Measurements from ENCODE around the gene KAT2A. TPM values are rescaled to one million over a fixed set of nuclear protein-coding genes. Genes with fewer than 3 reads are reported as not detected.

Gene KAT2A
- total RNA-seq, 1 experiment from 2014 or later = 44.8 TPM

DNA sequence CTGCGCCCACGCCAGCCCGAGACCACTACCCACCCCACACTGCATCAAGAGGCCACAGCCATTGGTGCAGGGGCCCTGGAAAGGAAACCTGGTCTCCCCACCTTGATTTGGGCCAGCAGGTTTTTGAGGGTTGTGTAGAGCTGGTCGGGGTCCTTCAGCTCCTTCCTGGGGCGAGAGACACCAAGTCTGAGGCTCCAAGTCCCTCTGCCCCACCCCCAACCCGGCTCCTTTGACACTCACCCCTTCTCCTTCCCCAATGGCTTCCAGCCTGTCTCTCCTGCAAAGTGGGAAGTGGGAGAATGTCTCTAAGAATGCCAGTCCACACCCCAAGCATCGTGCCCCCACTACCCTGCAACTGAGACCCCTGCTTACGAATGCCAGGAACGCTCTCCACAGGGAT, 7.0 kb downstream of the KAT2A start:
- POLR2A ChIA-PET = interaction anchor here (0.6 kb wide), 1 partner anchor 67 kb away, joined by 4 read pairs; the partner anchor contains the start of gene KCNH4
- Mint-ChIP-seq H3K9me3 (no peaks in the 10 kb centered on the region), H3K4me1 (peaks cover 8% of the 10 kb centered on the region), H3K27me3 (ENCODE audit: low read depth) (no peaks in the 10 kb centered on the region), H3K4me3 (no peak overlapping the region), H3K36me3 (peaks cover 30% of the 10 kb centered on the region), H3K27ac (no peak overlapping the region)
- ATAC-seq = no peak
- TF ChIP-seq SMAD4 (CRISPR knock-in tag; IDR thresholded peaks at IDR 0.05) (no peak), HMGXB4 (CRISPR knock-in tag; IDR thresholded peaks at IDR 0.05) (no peak), MYBL2 (CRISPR knock-in tag; IDR thresholded peaks at IDR 0.05) (no peak), RELA (CRISPR knock-in tag; IDR thresholded peaks at IDR 0.05; ENCODE audit: borderline replicate concordance) (no peak), AFF4 (CRISPR knock-in tag; IDR thresholded peaks at IDR 0.05; ENCODE audit: borderline replicate concordance) (no peak), ZMAT4 (CRISPR knock-in tag; IDR thresholded peaks at IDR 0.05) (no peak), ATF6 (CRISPR knock-in tag; IDR thresholded peaks at IDR 0.05) (no peak), TCF7 (CRISPR knock-in tag; IDR thresholded peaks at IDR 0.05; ENCODE audit: low read depth) (no peak), ZNF425 (CRISPR knock-in tag; conservative IDR thresholded peaks at IDR 0.05) (no peak), ZNF416 (CRISPR knock-in tag; IDR thresholded peaks at IDR 0.05) (no peak), NFYB (CRISPR knock-in tag; conservative IDR thresholded peaks at IDR 0.05; ENCODE audit: low read depth) (no peak), ZNF263 (CRISPR knock-in tag; IDR thresholded peaks at IDR 0.05; ENCODE audit: low read depth) (no peak)
- TF ChIP-seq, protein P1, sequence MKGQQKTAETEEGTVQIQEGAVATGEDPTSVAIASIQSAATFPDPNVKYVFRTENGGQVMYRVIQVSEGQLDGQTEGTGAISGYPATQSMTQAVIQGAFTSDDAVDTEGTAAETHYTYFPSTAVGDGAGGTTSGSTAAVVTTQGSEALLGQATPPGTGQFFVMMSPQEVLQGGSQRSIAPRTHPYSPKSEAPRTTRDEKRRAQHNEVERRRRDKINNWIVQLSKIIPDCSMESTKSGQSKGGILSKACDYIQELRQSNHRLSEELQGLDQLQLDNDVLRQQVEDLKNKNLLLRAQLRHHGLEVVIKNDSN (CRISPR knock-in tag; IDR thresholded peaks at IDR 0.05) = no peak
- TF ChIP-seq, protein P2, sequence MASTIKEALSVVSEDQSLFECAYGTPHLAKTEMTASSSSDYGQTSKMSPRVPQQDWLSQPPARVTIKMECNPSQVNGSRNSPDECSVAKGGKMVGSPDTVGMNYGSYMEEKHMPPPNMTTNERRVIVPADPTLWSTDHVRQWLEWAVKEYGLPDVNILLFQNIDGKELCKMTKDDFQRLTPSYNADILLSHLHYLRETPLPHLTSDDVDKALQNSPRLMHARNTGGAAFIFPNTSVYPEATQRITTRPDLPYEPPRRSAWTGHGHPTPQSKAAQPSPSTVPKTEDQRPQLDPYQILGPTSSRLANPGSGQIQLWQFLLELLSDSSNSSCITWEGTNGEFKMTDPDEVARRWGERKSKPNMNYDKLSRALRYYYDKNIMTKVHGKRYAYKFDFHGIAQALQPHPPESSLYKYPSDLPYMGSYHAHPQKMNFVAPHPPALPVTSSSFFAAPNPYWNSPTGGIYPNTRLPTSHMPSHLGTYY (CRISPR knock-in tag; IDR thresholded peaks at IDR 0.05) = no peak
- TF ChIP-seq, protein P3, sequence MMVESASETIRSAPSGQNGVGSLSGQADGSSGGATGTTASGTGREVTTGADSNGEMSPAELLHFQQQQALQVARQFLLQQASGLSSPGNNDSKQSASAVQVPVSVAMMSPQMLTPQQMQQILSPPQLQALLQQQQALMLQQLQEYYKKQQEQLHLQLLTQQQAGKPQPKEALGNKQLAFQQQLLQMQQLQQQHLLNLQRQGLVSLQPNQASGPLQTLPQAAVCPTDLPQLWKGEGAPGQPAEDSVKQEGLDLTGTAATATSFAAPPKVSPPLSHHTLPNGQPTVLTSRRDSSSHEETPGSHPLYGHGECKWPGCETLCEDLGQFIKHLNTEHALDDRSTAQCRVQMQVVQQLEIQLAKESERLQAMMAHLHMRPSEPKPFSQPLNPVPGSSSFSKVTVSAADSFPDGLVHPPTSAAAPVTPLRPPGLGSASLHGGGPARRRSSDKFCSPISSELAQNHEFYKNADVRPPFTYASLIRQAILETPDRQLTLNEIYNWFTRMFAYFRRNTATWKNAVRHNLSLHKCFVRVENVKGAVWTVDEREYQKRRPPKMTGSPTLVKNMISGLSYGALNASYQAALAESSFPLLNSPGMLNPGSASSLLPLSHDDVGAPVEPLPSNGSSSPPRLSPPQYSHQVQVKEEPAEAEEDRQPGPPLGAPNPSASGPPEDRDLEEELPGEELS (CRISPR knock-in tag; IDR thresholded peaks at IDR 0.05) = no peak
- CTCF ChIA-PET = interaction anchor here (0.9 to 4.2 kb wide), 6 partner anchors 11 to 94 kb away, joined by 3 to 27 read pairs (median 4); partner anchors contain the start of gene NKIRAS2
- no peak for DNase-seq (ENCODE audit: low spot score)
